H1 (cell line): ENCODE measurements around the gene KARS1.

Source experiments
- EGR1 ChIP-seq: IDR thresholded peaks from 2 replicates; pipeline ENCODE4 v1.6.1; 2011; ENCODE audit warnings: low read depth, low read length, borderline replicate concordance
- HDAC2 ChIP-seq, 2 experiments: fragments of 300-600 bp in 1 of 2; sonication (generic) in 1 of 2; IDR thresholded peaks; 2 replicates each; pipeline ENCODE4 v1.6.1; 2011 to 2012; ENCODE audit warnings: low read depth in 2 of 2, low read length in 2 of 2, mild to moderate bottlenecking in 2 of 2, moderate library complexity in 2 of 2, borderline replicate concordance in 1 of 2, inconsistent platforms in 1 of 2
- RXRA ChIP-seq: IDR thresholded peaks from 2 replicates; pipeline ENCODE4 v1.6.1; 2011; ENCODE audit warnings: low read depth, mild to moderate bottlenecking, low read length, moderate library complexity; ENCODE audit not compliant: insufficient read depth
- TF ChIP-seq, protein P1 (sequence below), 3 experiments: IDR thresholded peaks; 1 replicate in 2 of 3; 2 replicates in 1 of 3; pipeline versions ENCODE4 v1.5.1 to v1.6.1; 2011; ENCODE audit warnings: low read length in 3 of 3, mild to moderate bottlenecking in 3 of 3, inconsistent platforms in 2 of 3, low read depth in 1 of 3, moderate library complexity in 1 of 3; ENCODE audit not compliant: insufficient read depth in 1 of 3; ENCODE audit errors: control extremely low read depth in 1 of 3

DNA sequence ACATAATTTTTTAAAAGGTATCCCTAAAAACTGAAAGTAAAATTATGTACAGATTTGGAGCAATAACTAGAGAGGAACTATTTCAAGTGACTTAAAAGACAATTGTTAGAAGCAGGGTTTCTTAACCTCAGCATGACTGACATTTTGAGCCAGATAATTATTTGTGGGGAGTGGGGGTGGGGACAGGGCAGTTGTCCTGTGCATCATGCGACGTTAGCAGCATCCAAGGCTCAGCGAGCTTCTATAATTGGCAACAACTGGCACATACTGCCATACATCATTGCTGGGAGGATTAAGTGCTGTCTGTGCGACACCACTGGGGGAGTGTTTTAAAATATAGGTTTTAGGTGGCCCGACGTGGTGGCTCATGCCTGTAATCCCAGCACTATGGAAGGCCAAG, 54.2 kb downstream of the KARS1 start:
- TF ChIP-seq, protein P1, sequence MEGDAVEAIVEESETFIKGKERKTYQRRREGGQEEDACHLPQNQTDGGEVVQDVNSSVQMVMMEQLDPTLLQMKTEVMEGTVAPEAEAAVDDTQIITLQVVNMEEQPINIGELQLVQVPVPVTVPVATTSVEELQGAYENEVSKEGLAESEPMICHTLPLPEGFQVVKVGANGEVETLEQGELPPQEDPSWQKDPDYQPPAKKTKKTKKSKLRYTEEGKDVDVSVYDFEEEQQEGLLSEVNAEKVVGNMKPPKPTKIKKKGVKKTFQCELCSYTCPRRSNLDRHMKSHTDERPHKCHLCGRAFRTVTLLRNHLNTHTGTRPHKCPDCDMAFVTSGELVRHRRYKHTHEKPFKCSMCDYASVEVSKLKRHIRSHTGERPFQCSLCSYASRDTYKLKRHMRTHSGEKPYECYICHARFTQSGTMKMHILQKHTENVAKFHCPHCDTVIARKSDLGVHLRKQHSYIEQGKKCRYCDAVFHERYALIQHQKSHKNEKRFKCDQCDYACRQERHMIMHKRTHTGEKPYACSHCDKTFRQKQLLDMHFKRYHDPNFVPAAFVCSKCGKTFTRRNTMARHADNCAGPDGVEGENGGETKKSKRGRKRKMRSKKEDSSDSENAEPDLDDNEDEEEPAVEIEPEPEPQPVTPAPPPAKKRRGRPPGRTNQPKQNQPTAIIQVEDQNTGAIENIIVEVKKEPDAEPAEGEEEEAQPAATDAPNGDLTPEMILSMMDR (IDR thresholded peaks at IDR 0.05; ENCODE audit: control extremely low read depth in 1 of 3, insufficient read depth in 1 of 3, low read depth in 1 of 3, low read length in 3 of 3) = no peak
- no peak for TF ChIP-seq HDAC2 (IDR thresholded peaks at IDR 0.05; ENCODE audit: borderline replicate concordance in 1 of 2, low read depth in 2 of 2, low read length in 2 of 2)
- TF ChIP-seq EGR1 = no peak
- no peak for TF ChIP-seq RXRA
